GM12878 (cell line): Measurements from ENCODE around the gene OTOGL.
"Not testable (repeated sequence)": the region's sequence is repeated elsewhere in the genome, so short reads cannot be mapped to it uniquely, and the experiment has no call there.

Experiments used
- POLR2A ChIP-seq: IDR thresholded peaks from 2 replicates; pipeline ENCODE4 v1.6.1; 2011; ENCODE audit warnings: low read depth, mild to moderate bottlenecking, low read length
- POLR2AphosphoS5 ChIP-seq: IDR thresholded peaks from 2 replicates; pipeline ENCODE4 v1.6.1; 2011; ENCODE audit warnings: mild to moderate bottlenecking, low read length, inconsistent platforms
- TF ChIP-seq, protein P1 (sequence below), 3 experiments: IDR thresholded peaks in 2 of 3; conservative IDR thresholded peaks in 1 of 3; 2 replicates each; pipeline ENCODE4 v1.5.1; 2011; ENCODE audit warnings: low read depth in 3 of 3, low read length in 3 of 3, mild to moderate bottlenecking in 3 of 3, control low read depth in 2 of 3, moderate library complexity in 2 of 3, inconsistent platforms in 1 of 3, mixed read lengths in 1 of 3; ENCODE audit not compliant: control insufficient read depth in 2 of 3, insufficient read depth in 1 of 3; ENCODE audit errors: extremely low read depth in 1 of 3
- TF ChIP-seq, protein P2 (sequence below): fragments of 450-650 bp; IDR thresholded peaks from 2 replicates; pipeline ENCODE4 v1.6.1; 2017; ENCODE audit warnings: mild to moderate bottlenecking

DNA sequence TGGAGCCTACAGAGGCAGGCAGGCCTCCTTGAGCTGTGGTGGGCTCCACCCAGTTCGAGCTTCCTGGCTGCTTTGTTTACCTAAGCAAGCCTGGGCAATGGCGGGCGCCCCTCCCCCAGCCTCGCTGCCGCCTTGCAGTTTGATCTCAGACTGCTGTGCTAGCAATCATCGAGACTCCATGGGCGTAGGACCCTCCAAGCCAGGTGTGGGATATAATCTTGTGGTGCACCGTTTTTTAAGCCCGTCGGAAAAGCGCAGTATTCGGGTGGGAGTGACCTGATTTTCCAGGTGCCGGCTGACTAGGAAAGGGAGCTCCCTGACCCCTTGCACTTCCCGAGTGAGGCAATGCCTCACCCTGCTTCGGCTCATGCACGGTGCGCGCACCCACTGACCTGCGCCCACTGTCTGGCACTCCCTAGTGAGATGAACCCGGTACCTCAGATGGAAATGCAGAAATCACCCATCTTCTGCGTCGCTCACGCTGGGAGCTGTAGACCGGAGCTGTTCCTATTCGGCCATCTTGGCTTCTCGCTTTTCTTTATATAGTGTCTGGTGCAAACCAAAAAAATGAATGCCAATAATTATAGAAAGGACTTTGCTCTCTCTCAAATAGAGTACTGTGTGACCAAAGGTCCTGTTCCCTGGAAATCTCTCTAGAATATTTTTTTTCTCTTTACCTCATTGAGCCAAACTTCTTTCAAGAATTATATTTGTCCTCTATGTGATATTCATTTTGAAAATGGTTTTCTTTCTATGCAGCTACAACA, 50.4 kb downstream of the OTOGL start:
- TF ChIP-seq, protein P1, sequence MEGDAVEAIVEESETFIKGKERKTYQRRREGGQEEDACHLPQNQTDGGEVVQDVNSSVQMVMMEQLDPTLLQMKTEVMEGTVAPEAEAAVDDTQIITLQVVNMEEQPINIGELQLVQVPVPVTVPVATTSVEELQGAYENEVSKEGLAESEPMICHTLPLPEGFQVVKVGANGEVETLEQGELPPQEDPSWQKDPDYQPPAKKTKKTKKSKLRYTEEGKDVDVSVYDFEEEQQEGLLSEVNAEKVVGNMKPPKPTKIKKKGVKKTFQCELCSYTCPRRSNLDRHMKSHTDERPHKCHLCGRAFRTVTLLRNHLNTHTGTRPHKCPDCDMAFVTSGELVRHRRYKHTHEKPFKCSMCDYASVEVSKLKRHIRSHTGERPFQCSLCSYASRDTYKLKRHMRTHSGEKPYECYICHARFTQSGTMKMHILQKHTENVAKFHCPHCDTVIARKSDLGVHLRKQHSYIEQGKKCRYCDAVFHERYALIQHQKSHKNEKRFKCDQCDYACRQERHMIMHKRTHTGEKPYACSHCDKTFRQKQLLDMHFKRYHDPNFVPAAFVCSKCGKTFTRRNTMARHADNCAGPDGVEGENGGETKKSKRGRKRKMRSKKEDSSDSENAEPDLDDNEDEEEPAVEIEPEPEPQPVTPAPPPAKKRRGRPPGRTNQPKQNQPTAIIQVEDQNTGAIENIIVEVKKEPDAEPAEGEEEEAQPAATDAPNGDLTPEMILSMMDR (IDR thresholded peaks at IDR 0.05 in 2 of 3, conservative IDR thresholded peaks at IDR 0.05 in 1 of 3; ENCODE audit: control insufficient read depth in 2 of 3, extremely low read depth in 1 of 3, insufficient read depth in 1 of 3, low read depth in 3 of 3, low read length in 3 of 3): not testable (repeated sequence)
- TF ChIP-seq POLR2A, POLR2AphosphoS5: not testable (repeated sequence)
- TF ChIP-seq, protein P2, sequence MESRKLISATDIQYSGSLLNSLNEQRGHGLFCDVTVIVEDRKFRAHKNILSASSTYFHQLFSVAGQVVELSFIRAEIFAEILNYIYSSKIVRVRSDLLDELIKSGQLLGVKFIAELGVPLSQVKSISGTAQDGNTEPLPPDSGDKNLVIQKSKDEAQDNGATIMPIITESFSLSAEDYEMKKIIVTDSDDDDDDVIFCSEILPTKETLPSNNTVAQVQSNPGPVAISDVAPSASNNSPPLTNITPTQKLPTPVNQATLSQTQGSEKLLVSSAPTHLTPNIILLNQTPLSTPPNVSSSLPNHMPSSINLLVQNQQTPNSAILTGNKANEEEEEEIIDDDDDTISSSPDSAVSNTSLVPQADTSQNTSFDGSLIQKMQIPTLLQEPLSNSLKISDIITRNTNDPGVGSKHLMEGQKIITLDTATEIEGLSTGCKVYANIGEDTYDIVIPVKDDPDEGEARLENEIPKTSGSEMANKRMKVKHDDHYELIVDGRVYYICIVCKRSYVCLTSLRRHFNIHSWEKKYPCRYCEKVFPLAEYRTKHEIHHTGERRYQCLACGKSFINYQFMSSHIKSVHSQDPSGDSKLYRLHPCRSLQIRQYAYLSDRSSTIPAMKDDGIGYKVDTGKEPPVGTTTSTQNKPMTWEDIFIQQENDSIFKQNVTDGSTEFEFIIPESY: not testable (repeated sequence)
